Motor neuron (in vitro differentiated cells): ENCODE data around the gene FOLR2. TPM values are rescaled to one million over a fixed set of nuclear protein-coding genes. Genes with fewer than 3 reads are reported as not detected.

ENCODE experiments used
- ATAC-seq, 8 experiments: fragments of 200-7000 bp; cut with Tn5 transposase; replicated peaks in 6 of 8; 2 replicates each; pipeline ENCODE4 v1.8.0; 2021; ENCODE audit warnings: mild to moderate bottlenecking in 8 of 8, moderate library complexity in 8 of 8
- H3K27ac ChIP-seq, 2 donors: fragments of 250-450 bp; sonication (Bioruptor Pico); 2 replicates each; pipeline ENCODE4 v1.9.0; 2021; ENCODE audit warnings: antibody characterized with exemption in 2 of 2, mild to moderate bottlenecking in 2 of 2, moderate library complexity in 1 of 2
- H3K4me1 ChIP-seq, 2 donors: fragments of 250-450 bp; sonication (Bioruptor Pico); replicated peaks in 1 of 2; 2 replicates each; pipeline ENCODE4 v1.6.1; 2021; ENCODE audit warnings: antibody characterized with exemption in 2 of 2, mild to moderate bottlenecking in 2 of 2, moderate library complexity in 1 of 2
- H3K4me3 ChIP-seq, 5 donors: fragments of 250-450 bp; sonication (Bioruptor Pico); 2 replicates each; pipeline ENCODE4 v1.9.0; 2021; ENCODE audit warnings: antibody characterized with exemption in 5 of 5, mild to moderate bottlenecking in 5 of 5, moderate library complexity in 4 of 5
- WGBS, 10 experiments: fragments of 450-650 bp; shearing (Covaris generic); methylation state at CpG; one replicate each; pipeline ENCODE4 v1.0.0; 2022; 5-methylcytosine and 5-hydroxymethylcytosine counted together
- in situ Hi-C, 9 experiments: fragments of 400-800 bp; cut with MboI; loops; one replicate each; pipeline ENCODE4 v1.15.0; 2021; ENCODE audit warnings: low sequenced_read_pairs in 9 of 9, low pct_unique_long_range_greater_than_20kb in 2 of 9; ENCODE audit not compliant: unreplicated experiment in 9 of 9
- total RNA-seq, 8 experiments: library from RNA; unstranded; fragments of 300-600 nt; gene quantifications; 2 replicates each; pipeline versions ENCODE4 v1.2.3 to v1.2.4, GENCODE V29; 2022

The FOLR2 gene
- total RNA-seq, 8 experiments from 2014 or later, result 0.24 TPM; not detected in 7

- no CpG with 5 or more reads among the region's 16 CpGs for WGBS, 10 experiments
- H3K4me3 ChIP-seq, result no peak overlapping the region
- peak in 1 of 8 experiments; percentile 10 for ATAC-seq
- in situ Hi-C loops, result loop anchor here in 1 of 9 experiments (25.0 kb wide), 1 partner anchor 184 kb away; no protein-coding TSS in a partner anchor
- H3K27ac ChIP-seq, result no peak overlapping the region
- peaks cover 0 to 7% of the 10 kb centered on the region in 2 donors for H3K4me1 ChIP-seq
These were observed 11.7 kb downstream of the FOLR2 start for GRCh38 chr11:72228229-72228843.

GRCh38 chr11:72228844-72229231, 12.2 kb downstream of the FOLR2 start:
- Histone ChIP-seq H3K4me3 (no peak overlapping the region), H3K27ac (no peak overlapping the region), H3K4me1 (peaks cover 0 to 7% of the 10 kb centered on the region in 2 donors)
- 96% methylated on average over 4 of the region's 7 CpGs; no CpG with 5 or more reads in 9 of the 10 experiments for WGBS, 10 experiments
- ATAC-seq, result no peak
- in situ Hi-C loops, result loop anchor here in 1 of 9 experiments (25.0 kb wide), 1 partner anchor 183 kb away; no protein-coding TSS in a partner anchor

DNA sequence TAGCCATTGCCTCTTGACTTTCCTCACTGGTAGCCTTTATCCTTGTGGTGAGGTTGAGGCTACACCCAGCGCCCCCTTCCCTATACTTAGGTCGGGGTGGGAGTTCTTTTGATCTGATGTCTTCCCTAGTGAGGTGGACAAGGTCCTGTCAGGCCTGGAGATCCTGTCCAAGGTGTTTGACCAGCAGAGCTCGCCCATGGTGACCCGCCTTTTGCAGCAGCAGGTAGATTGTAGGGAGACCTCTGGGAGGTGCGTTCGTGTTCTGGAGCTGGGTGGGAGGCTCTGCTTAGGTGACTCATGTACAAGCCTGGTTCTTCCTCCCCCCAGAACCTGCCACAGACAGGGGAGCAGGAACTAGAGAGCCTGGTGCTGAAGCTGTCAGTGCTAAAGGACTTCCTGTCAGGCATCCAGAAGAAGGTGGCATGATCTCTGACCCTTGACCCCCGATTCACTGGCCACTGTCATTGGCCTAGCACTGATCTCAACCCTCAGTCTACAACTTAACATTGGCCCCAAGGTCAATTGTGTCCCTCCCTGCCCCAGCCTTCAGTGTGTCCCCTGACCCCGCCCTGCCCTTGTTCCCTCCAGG, 12.8 kb downstream of the FOLR2 start:
- no peak overlapping the region for H3K27ac ChIP-seq
- peaks cover 0 to 7% of the 10 kb centered on the region in 2 donors for H3K4me1 ChIP-seq
- no peak overlapping the region for H3K4me3 ChIP-seq
- 83 to 100% (median 95%) methylated on average over 1 to 6 of the region's 8 CpGs; no CpG with 5 or more reads in 5 of the 10 experiments for WGBS, 10 experiments
- in situ Hi-C loops, result loop anchor here in 1 of 9 experiments (25.0 kb wide), 1 partner anchor 183 kb away; no protein-coding TSS in a partner anchor
- no peak for ATAC-seq

- peak in 1 of 8 experiments; percentile 8 for ATAC-seq
- Histone ChIP-seq H3K27ac (no peak overlapping the region), H3K4me3 (no peak overlapping the region), H3K4me1 (peaks cover 0 to 7% of the 10 kb centered on the region in 2 donors)
- 88 to 100% (median 92%) methylated on average over 1 to 5 of the region's 21 CpGs; no CpG with 5 or more reads in 6 of the 10 experiments for WGBS, 10 experiments
- in situ Hi-C loops, result loop anchor here in 1 of 9 experiments (25.0 kb wide), 1 partner anchor 182 kb away; no protein-coding TSS in a partner anchor
These were observed 13.6 kb downstream of the FOLR2 start for GRCh38 chr11:72229925-72230763.

GRCh38 chr11:72230764-72231365, 14.3 kb downstream of the FOLR2 start:
- Histone ChIP-seq H3K4me3 (no peak overlapping the region), H3K4me1 (peaks cover 0 to 7% of the 10 kb centered on the region in 2 donors), H3K27ac (no peak overlapping the region)
- peak in 1 of 8 experiments; percentile 7 for ATAC-seq
- in situ Hi-C loops, result loop anchor here in 1 of 9 experiments (25.0 kb wide), 1 partner anchor 181 kb away; no protein-coding TSS in a partner anchor
- 40 to 100% (median 100%) methylated on average over 1 to 2 of the region's 18 CpGs; no CpG with 5 or more reads in 4 of the 10 experiments for WGBS, 10 experiments

DNA sequence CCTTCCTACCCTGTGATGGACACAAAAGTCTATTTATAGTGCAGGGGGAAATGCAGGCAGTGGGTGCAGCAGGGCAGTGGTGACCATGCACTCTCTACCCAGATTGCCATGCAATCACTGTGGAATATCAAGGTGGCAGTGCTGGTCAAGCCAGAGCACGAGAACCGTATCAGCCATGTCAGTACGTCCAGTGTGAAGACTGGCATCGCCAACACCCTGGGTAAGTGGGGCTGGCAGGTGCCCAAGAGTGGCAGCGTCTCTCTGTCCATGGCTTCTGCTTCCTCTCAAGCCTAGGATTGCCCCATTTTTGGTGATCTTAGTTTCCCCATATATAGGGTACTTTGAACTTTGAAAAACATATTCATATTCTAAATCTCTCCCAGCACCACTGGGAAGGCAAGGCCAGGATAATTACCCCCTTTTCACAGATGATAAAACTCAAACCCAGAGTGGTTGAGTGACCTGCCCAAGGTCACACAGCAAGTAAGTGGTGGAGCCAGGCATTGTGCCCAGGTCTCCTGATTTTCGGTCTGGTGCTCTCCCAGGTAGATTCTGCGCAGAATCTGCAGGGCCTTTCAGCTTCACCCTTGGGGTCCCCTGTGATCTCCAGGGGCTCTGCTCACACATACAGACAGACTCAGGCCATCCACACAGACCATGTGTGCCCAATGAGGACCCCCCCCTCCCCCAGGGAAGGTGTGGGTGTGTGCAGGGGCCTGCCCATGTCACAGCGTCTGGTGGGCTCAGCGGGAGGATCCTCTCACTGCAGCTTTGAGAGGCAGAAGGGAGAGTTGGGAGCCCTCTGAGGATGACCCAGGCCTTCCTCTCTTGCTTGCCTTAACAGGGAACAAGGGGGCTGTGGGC, 15.0 kb downstream of the FOLR2 start:
- Histone ChIP-seq H3K27ac (no peak overlapping the region), H3K4me3 (no peak overlapping the region), H3K4me1 (peaks cover 0 to 2% of the 10 kb centered on the region in 2 donors)
- WGBS, 10 experiments, result 89 to 100% (median 97%) methylated on average over 1 to 6 of the region's 9 CpGs; no CpG with 5 or more reads in 3 of the 10 experiments
- ATAC-seq, result no peak
- in situ Hi-C loops, result loop anchor here in 1 of 9 experiments (25.0 kb wide), 1 partner anchor 181 kb away; no protein-coding TSS in a partner anchor

DNA sequence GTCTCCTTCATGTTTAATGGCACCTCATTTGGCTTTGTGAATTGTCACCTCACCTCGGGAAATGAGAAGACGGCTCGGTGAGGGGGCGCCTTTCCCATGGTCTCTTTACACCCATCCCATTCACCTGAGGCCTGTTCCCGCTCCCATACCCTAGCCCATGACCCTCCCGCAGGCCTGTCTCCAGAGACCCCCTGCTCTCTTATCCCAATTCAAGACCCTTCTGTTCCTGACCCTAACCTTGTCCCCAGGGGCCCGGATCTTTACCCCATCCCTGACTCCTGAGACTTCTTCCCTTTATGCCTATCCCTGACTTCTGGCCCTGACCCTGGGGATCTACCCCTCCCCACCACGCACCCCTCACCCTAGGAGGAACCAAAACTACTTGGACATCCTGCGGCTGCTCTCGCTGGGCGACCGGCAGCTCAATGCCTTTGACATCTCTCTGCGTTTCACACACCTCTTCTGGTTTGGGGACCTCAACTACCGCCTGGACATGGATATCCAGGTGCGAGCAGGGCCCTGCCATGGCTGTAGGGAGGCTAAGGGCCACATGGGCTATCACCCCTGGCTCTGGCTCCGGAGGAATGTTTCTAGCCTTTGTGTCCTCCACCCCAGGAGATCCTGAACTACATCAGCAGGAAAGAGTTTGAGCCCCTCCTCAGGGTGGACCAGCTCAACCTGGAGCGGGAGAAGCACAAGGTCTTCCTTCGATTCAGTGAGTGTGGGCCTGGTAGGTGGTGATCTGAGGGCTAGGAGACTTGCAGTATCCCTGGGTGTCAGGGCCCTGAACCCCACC, 15.9 kb downstream of the FOLR2 start:
- no peak overlapping the region for H3K4me3 ChIP-seq
- no peaks in the 10 kb centered on the region for H3K4me1 ChIP-seq
- in situ Hi-C loops, result loop anchor here in 1 of 9 experiments (25.0 kb wide), 1 partner anchor 180 kb away; no protein-coding TSS in a partner anchor
- H3K27ac ChIP-seq, result no peak overlapping the region
- no peak for ATAC-seq
- WGBS, 10 experiments, result 82 to 100% (median 100%) methylated on average over 1 to 8 of the region's 18 CpGs; no CpG with 5 or more reads in 2 of the 10 experiments

DNA sequence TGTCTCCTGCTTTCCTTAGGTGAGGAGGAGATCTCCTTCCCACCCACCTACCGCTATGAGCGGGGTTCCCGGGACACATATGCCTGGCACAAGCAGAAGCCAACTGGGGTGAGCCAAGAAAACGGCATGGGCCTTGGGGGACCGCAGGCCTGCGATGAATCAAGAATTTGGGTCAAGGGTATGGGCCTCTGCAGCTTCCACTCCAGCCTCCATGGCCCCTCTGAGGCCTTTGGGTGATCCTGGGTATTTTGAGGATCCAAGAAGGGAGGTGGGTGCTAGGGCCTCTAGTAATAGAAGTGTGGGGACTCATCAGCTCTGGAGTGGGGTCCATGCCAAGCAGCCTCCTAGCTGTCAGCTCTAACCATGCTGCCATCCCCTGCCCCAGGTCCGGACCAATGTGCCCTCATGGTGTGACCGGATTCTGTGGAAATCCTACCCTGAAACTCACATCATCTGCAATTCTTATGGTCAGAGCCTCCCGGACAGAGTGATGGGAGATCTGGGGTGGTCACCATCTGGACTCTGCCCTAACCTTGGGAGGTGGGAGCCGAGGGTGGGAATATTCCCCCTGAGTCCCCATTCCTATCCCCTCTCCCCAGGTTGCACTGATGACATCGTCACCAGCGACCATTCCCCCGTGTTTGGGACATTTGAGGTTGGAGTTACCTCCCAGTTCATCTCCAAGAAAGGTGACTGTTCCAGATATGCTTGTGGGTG, 16.6 kb downstream of the FOLR2 start:
- H3K4me3 ChIP-seq, result no peak overlapping the region
- in situ Hi-C loops, result loop anchor here in 1 of 9 experiments (25.0 kb wide), 1 partner anchor 179 kb away; no protein-coding TSS in a partner anchor
- H3K27ac ChIP-seq, result no peak overlapping the region
- peaks cover 3% of the 10 kb centered on the region in 2 donors for H3K4me1 ChIP-seq
- ATAC-seq, result no peak
- 94 to 100% (median 97%) methylated on average over 1 to 4 of the region's 13 CpGs; no CpG with 5 or more reads in 6 of the 10 experiments for WGBS, 10 experiments

DNA sequence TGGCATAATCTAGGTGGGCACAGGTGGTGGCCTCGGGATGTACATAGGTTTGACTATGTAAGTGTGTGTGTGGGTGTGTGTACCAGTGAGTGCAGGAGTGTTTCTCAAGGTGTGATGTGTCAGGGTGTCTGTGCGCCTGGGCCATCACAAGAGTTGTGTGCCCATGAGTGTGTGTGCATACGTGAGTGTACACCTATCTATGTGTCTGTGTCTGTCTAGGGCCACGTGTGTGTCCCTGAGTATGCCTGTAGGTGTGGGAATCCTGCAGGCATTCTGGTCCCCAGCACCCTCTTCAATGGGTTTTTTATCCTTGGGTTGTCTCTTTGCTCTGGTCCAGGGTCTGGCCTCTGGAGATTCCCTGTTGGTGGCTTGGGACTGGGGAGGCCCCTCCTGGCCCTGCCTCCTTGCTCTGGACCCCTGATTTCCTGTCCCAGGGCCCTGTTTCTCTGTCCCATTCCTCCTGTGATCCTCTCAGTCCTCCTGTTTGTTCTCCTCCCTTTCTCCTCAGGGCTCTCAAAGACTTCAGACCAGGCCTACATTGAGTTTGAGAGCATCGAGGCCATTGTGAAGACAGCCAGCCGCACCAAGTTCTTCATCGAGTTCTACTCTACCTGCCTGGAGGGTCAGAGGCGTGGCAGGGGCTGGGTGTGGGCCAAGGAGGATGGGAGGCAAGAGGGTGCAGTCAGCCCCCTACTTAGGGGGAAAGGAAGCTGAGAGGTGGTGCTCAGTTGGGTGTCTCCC, 17.3 kb downstream of the FOLR2 start:
- H3K4me3 ChIP-seq, result no peak overlapping the region
- in situ Hi-C loops, result loop anchor here in 1 of 9 experiments (25.0 kb wide), 1 partner anchor 178 kb away; no protein-coding TSS in a partner anchor
- H3K27ac ChIP-seq, result no peak overlapping the region
- peaks cover 10 to 11% of the 10 kb centered on the region in 2 donors for H3K4me1 ChIP-seq
- 76 to 100% (median 90%) methylated on average over 1 to 3 of the region's 8 CpGs; no CpG with 5 or more reads in 5 of the 10 experiments for WGBS, 10 experiments
- ATAC-seq, result no peak

DNA sequence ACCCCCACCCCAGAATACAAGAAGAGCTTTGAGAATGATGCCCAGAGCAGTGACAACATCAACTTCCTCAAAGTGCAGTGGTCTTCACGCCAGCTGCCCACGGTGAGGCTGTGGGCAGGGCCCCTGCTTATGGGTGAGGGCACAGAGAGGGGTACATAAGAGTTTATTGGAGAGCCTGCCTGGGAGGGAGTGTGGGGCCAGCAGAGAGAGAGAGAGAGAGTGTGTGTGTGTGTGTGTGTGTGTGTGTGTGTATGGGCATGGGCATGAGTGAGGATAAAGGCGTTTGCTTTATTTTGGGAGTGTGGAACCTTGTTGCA, 17.9 kb downstream of the FOLR2 start:
- 0 to 100% (median 66%) methylated on average over 1 to 2 of the region's 3 CpGs; no CpG with 5 or more reads in 5 of the 10 experiments for WGBS, 10 experiments
- H3K27ac ChIP-seq, result no peak overlapping the region
- in situ Hi-C loops, result loop anchor here in 1 of 9 experiments (25.0 kb wide), 1 partner anchor 178 kb away; no protein-coding TSS in a partner anchor
- H3K4me1 ChIP-seq, result peaks cover 16% of the 10 kb centered on the region in 2 donors
- ATAC-seq, result no peak
- H3K4me3 ChIP-seq, result no peak overlapping the region
